ENCODE results near the gene CNOT2.

DNA sequence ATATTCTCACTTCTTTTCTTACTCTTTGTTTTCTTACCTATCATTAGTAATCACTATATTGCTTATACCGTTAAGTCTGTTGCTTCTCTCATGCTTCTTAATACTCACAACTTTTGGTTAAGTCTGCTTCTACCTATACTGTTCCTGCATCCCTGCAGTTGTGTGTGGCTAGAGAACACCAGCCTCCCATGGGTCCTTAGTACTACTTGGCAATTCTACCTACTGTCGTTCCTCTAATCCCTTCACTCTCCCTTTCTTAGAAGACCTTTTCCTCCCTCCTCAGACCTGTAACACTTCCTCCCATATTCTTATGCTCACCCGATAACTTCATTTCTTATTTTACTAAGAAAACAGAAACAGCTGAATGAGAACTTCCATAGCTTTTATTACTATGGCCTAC is 29.3 kb downstream of the CNOT2 start:
- TF ChIP-seq, protein P1, sequence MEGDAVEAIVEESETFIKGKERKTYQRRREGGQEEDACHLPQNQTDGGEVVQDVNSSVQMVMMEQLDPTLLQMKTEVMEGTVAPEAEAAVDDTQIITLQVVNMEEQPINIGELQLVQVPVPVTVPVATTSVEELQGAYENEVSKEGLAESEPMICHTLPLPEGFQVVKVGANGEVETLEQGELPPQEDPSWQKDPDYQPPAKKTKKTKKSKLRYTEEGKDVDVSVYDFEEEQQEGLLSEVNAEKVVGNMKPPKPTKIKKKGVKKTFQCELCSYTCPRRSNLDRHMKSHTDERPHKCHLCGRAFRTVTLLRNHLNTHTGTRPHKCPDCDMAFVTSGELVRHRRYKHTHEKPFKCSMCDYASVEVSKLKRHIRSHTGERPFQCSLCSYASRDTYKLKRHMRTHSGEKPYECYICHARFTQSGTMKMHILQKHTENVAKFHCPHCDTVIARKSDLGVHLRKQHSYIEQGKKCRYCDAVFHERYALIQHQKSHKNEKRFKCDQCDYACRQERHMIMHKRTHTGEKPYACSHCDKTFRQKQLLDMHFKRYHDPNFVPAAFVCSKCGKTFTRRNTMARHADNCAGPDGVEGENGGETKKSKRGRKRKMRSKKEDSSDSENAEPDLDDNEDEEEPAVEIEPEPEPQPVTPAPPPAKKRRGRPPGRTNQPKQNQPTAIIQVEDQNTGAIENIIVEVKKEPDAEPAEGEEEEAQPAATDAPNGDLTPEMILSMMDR (IDR thresholded peaks at IDR 0.05; ENCODE audit: poor library complexity) = no peak
- no peak for TF ChIP-seq EZH2 (IDR thresholded peaks at IDR 0.05; ENCODE audit: borderline replicate concordance)
